ENCODE data around the gene KCND3.

DNA sequence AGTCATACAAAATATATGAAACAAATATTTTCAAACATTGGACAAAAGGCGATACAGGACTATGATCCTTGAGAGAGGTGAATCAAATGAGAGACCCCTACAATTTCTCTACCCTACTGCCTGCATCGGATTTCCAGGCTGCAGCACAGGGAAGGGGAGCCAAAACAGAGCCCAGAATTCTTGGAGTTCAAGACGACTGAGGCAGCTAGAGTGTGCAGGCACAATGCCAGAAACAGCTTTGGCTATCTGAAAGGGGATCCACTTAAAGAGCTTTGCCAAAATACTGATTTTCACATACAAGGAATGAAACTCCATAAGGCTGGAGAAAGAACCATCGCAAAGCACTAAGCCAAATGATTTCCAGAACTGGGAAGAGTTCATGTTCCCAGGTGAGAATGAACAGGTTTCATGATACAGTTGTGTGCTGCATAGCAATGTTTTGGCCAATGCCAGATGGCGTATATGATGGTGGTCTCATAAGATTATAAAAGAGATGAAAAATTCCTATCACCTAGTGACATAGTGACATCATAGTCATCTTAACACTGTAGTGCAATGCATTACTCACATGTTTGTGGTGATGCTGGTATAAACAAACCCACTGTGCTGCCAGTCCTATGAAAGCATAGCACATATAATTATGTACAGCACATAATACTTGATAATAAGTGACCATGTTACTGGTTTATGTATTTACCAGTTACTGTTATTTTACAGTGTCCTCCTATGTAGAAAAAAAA lies 77.5 kb downstream of the KCND3 start:
- TF ChIP-seq, protein P1, sequence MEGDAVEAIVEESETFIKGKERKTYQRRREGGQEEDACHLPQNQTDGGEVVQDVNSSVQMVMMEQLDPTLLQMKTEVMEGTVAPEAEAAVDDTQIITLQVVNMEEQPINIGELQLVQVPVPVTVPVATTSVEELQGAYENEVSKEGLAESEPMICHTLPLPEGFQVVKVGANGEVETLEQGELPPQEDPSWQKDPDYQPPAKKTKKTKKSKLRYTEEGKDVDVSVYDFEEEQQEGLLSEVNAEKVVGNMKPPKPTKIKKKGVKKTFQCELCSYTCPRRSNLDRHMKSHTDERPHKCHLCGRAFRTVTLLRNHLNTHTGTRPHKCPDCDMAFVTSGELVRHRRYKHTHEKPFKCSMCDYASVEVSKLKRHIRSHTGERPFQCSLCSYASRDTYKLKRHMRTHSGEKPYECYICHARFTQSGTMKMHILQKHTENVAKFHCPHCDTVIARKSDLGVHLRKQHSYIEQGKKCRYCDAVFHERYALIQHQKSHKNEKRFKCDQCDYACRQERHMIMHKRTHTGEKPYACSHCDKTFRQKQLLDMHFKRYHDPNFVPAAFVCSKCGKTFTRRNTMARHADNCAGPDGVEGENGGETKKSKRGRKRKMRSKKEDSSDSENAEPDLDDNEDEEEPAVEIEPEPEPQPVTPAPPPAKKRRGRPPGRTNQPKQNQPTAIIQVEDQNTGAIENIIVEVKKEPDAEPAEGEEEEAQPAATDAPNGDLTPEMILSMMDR (IDR thresholded peaks at IDR 0.05) = no peak
- TF ChIP-seq POLR2AphosphoS5 (IDR thresholded peaks at IDR 0.05) = no peak
- no peak for TF ChIP-seq POLR2A (IDR thresholded peaks at IDR 0.05)
- no peak for TF ChIP-seq EP300 (IDR thresholded peaks at IDR 0.05)

Measured in upper lobe of left lung (tissue), 4 donors.